HEK293T (cell line): Measurements from ENCODE around the gene NEGR1.

Experiments
- CTCF ChIA-PET: fragments of 350-600 bp; formaldehyde crosslinking; extraction: SDS; loops from one replicate; lab custom pipeline; 2021; ENCODE audit warnings: antibody characterized with exemption, inconsistent platforms; lab: Yijun Ruan, JAX
- POLR2A ChIA-PET: fragments of 350-600 bp; formaldehyde crosslinking; extraction: SDS; loops from one replicate; lab custom pipeline; 2020; ENCODE audit warnings: antibody characterized with exemption, inconsistent platforms; lab: Yijun Ruan, JAX
- DNase-seq: peaks from one replicate; pipeline ENCODE4 v3.0.0; 2012; ENCODE audit warnings: mixed read lengths; ENCODE audit errors: extremely low spot score
- ARNT ChIP-seq: fragments of 450-650 bp; IDR thresholded peaks from 2 replicates; pipeline ENCODE4 v1.6.1; 2017; ENCODE audit warnings: mild to moderate bottlenecking
- BHLHE40 ChIP-seq: fragments of 450-650 bp; IDR thresholded peaks from 2 replicates; pipeline ENCODE4 v1.6.1; 2016; ENCODE audit warnings: mild to moderate bottlenecking, moderate library complexity, borderline replicate concordance
- CTBP1 ChIP-seq: fragments of 450-650 bp; IDR thresholded peaks from 2 replicates; pipeline ENCODE4 v1.6.1; 2016; ENCODE audit warnings: borderline replicate concordance
- ELF4 ChIP-seq: fragments of 450-650 bp; IDR thresholded peaks from 2 replicates; pipeline ENCODE4 v1.6.1; 2017; ENCODE audit warnings: antibody characterized with exemption
- FOXA1 ChIP-seq: fragments of 450-650 bp; IDR thresholded peaks from 2 replicates; pipeline ENCODE4 v1.6.1; 2016; ENCODE audit warnings: mild to moderate bottlenecking
- FOXK2 ChIP-seq: fragments of 450-650 bp; IDR thresholded peaks from 2 replicates; pipeline ENCODE4 v1.6.1; 2016; ENCODE audit warnings: mild to moderate bottlenecking
- FOXM1 ChIP-seq: fragments of 450-650 bp; IDR thresholded peaks from 2 replicates; pipeline ENCODE4 v1.6.1; 2017; ENCODE audit warnings: mild to moderate bottlenecking, borderline replicate concordance
- HDGF ChIP-seq: fragments of 450-650 bp; IDR thresholded peaks from 2 replicates; pipeline ENCODE4 v1.6.1; 2017; ENCODE audit warnings: antibody characterized with exemption, borderline replicate concordance
- L3MBTL2 ChIP-seq: fragments of 450-650 bp; conservative IDR thresholded peaks from 2 replicates; pipeline ENCODE4 v1.6.1; 2016; ENCODE audit warnings: mild to moderate bottlenecking
- LEF1 ChIP-seq: fragments of 450-650 bp; IDR thresholded peaks from 2 replicates; pipeline ENCODE4 v1.6.1; 2017; ENCODE audit warnings: mild to moderate bottlenecking, borderline replicate concordance
- NFRKB ChIP-seq: fragments of 450-650 bp; IDR thresholded peaks from 2 replicates; pipeline ENCODE4 v1.6.1; 2016; ENCODE audit warnings: mild to moderate bottlenecking, moderate library complexity
- PKNOX1 ChIP-seq: fragments of 450-650 bp; IDR thresholded peaks from 2 replicates; pipeline ENCODE4 v1.6.1; 2016
- SP1 ChIP-seq: fragments of 450-650 bp; IDR thresholded peaks from 2 replicates; pipeline ENCODE4 v1.6.1; 2017
- SUZ12 ChIP-seq: fragments of 450-650 bp; IDR thresholded peaks from 2 replicates; pipeline ENCODE4 v1.6.1; 2016; ENCODE audit warnings: mild to moderate bottlenecking
- TARDBP ChIP-seq: fragments of 450-650 bp; IDR thresholded peaks from 2 replicates; pipeline ENCODE4 v1.6.1; 2016
- ZNF384 ChIP-seq: fragments of 450-650 bp; IDR thresholded peaks from 2 replicates; pipeline ENCODE4 v1.6.1; 2016

NEGR1 gene

GRCh38 chr1:71603044-71603776 is 679.1 kb downstream of the NEGR1 start:
- ChIA-PET CTCF (no interaction called here), POLR2A (no interaction called here)
- TF ChIP-seq TARDBP (no peak), ZNF384 (no peak), SP1 (no peak), CTBP1 (no peak), FOXA1 (no peak), LEF1 (no peak), FOXM1 (no peak), NFRKB (no peak), BHLHE40 (no peak), FOXK2 (no peak), SUZ12 (no peak), HDGF (no peak)
- DNase-seq: no peak

- no peak for TF ChIP-seq FOXA1
- no peak for TF ChIP-seq NFRKB
- no peak for TF ChIP-seq TARDBP
- no peak for TF ChIP-seq FOXK2
- no peak for TF ChIP-seq L3MBTL2
- no peak for TF ChIP-seq LEF1
- no peak for TF ChIP-seq ELF4
- TF ChIP-seq ARNT: no peak
- no peak for TF ChIP-seq CTBP1
- ChIA-PET POLR2A (interaction anchor here (0.9 kb wide), 1 partner anchor 11 kb away, joined by 3 read pairs; no protein-coding TSS in a partner anchor), CTCF (no interaction called here)
- no peak for DNase-seq
Measured at GRCh38 chr1:71600023-71600422, 682.3 kb downstream of the NEGR1 start.

GRCh38 chr1:71599306-71599705 is 683.0 kb downstream of the NEGR1 start:
- POLR2A ChIA-PET: interaction anchor here (0.9 kb wide), 1 partner anchor 12 kb away, joined by 3 read pairs; no protein-coding TSS in a partner anchor
- CTCF ChIA-PET: no interaction called here
- TF ChIP-seq FOXA1 (no peak), LEF1 (no peak), HDGF (no peak), PKNOX1 (no peak), FOXK2 (no peak), ELF4 (no peak), NFRKB (no peak), TARDBP (no peak), ZNF384 (no peak), L3MBTL2 (no peak), SP1 (no peak), CTBP1 (no peak), SUZ12 (no peak), BHLHE40 (no peak), ARNT (no peak), FOXM1 (no peak)
- no peak for DNase-seq

- DNase-seq: peak; percentile 15
- TF ChIP-seq HDGF (no peak), ARNT (no peak), SP1 (no peak), FOXK2 (no peak), ELF4 (no peak), ZNF384 (no peak), BHLHE40 (no peak), LEF1 (no peak), SUZ12 (no peak), FOXA1 (no peak), NFRKB (no peak), PKNOX1 (no peak), CTBP1 (no peak), L3MBTL2 (no peak), FOXM1 (no peak), TARDBP (no peak)
- ChIA-PET CTCF (no interaction called here), POLR2A (no interaction called here)
Measured at GRCh38 chr1:71593523-71593922, 688.8 kb downstream of the NEGR1 start.

GRCh38 chr1:71592646-71593274 is 689.6 kb downstream of the NEGR1 start:
- CTCF ChIA-PET: no interaction called here
- POLR2A ChIA-PET: no interaction called here
- DNase-seq: no peak

More at GRCh38 chr1:71592646-71593274, 689.6 kb downstream of the NEGR1 start:
- TF ChIP-seq TARDBP (no peak), FOXM1 (no peak), ARNT (no peak), BHLHE40 (no peak), PKNOX1 (no peak), ELF4 (no peak), NFRKB (no peak), FOXA1 (no peak), HDGF (no peak), ZNF384 (no peak), LEF1 (no peak), FOXK2 (no peak), CTBP1 (no peak), L3MBTL2 (no peak), SUZ12 (no peak), SP1 (no peak)
